ENCODE results near the gene ATAD3C.

GRCh38 chr1:1510912-1511532 lies 61.5 kb downstream of the ATAD3C start:
- TF ChIP-seq BHLHE40 (IDR thresholded peaks at IDR 0.05; ENCODE audit: low read depth, low read length) = no peak
- no peak for TF ChIP-seq CBX8 (IDR thresholded peaks at IDR 0.05)
- TF ChIP-seq RNF2 (IDR thresholded peaks at IDR 0.05; ENCODE audit: borderline replicate concordance, low read depth) = no peak
- no peak for TF ChIP-seq CTCF (IDR thresholded peaks at IDR 0.05)
- no peak for TF ChIP-seq EP300 (IDR thresholded peaks at IDR 0.05)
- no peak for TF ChIP-seq REST (IDR thresholded peaks at IDR 0.05)
- TF ChIP-seq SREBF2 (IDR thresholded peaks at IDR 0.05) = no peak
- TF ChIP-seq POLR2A (IDR thresholded peaks at IDR 0.05; ENCODE audit: low read length) = no peak
- TF ChIP-seq MAX (IDR thresholded peaks at IDR 0.05) = no peak

Measured in A549 (cell line).